Gastrocnemius medialis (tissue), 4 donors: ENCODE measurements around the gene SPIRE1. TPM values are rescaled to one million over a fixed set of nuclear protein-coding genes. Genes with fewer than 3 reads are reported as not detected.
"Not testable (repeated sequence)": the region's sequence is repeated elsewhere in the genome, so short reads cannot be mapped to it uniquely, and the experiment has no call there.

Experiments used
- ATAC-seq, 2 donors: fragments of 150-250 bp; one replicate each; pipeline ENCODE4 v1.9.1; 2016
- DNase-seq, 2 donors: peaks; one replicate each; pipeline ENCODE4 v3.0.0-alpha.2; 2019
- H3K27ac ChIP-seq, 4 donors: fragments of 200-600 bp; sonication (generic); 1 replicate in 1 of 4; 2 replicates in 3 of 4; pipeline ENCODE4 v1.5.1; 2016 to 2018; ENCODE audit warnings: mild to moderate bottlenecking in 2 of 4, moderate library complexity in 1 of 4
- H3K27me3 ChIP-seq, 3 donors: fragments of 200-600 bp; sonication (generic) in 2 of 3; 1 replicate in 1 of 3; 2 replicates in 2 of 3; pipeline versions ENCODE4 v1.5.1 to v1.6.0; 2016 to 2019; ENCODE audit warnings: mild to moderate bottlenecking in 1 of 3, moderate library complexity in 1 of 3
- H3K36me3 ChIP-seq, 2 donors: fragments of 200-600 bp; sonication (generic) in 1 of 2; one replicate each; pipeline ENCODE4 v1.5.1; 2017 to 2018
- H3K4me1 ChIP-seq, 2 donors: fragments of 200-600 bp; sonication (generic) in 1 of 2; one replicate each; pipeline ENCODE4 v1.5.1; 2016 to 2017; ENCODE audit warnings: mild to moderate bottlenecking in 2 of 2
- H3K4me3 ChIP-seq, 4 donors: fragments of 200-600 bp; sonication (generic) in 3 of 4; 1 replicate in 1 of 4; 2 replicates in 3 of 4; pipeline ENCODE4 v1.5.1; 2016 to 2019; ENCODE audit warnings: mild to moderate bottlenecking in 2 of 4
- H3K9me3 ChIP-seq, 3 donors: fragments of 200-600 bp; sonication (generic) in 2 of 3; 1 replicate in 1 of 3; 2 replicates in 2 of 3; pipeline ENCODE4 v1.5.1; 2016 to 2019
- POLR2A ChIP-seq, 2 donors: fragments of 450-650 bp; IDR thresholded peaks; one replicate each; pipeline ENCODE4 v1.6.1; 2017; ENCODE audit warnings: antibody characterized with exemption in 2 of 2, mild to moderate bottlenecking in 2 of 2, moderate library complexity in 2 of 2
- in situ Hi-C, 4 donors: fragments of 200-750 bp; cut with MboI; loops; one replicate each; pipeline versions ENCODE4 v1.15.0 to v1.8.0; 2017; ENCODE audit warnings: low sequenced_read_pairs in 4 of 4
- intact Hi-C: fragments of 100-400 bp; cut with DNase I; formaldehyde crosslinking; loops from one replicate; pipeline ENCODE4 v1.15.1; 2023; ENCODE audit warnings: low total_unique reads
- total RNA-seq, 4 donors: library from RNA; depleted of rRNA; stranded (reverse); fragments of >200 nt; gene quantifications; one replicate each; pipeline versions ENCODE4 v1.1.0 to v1.2.3, GENCODE V29; 2016
- TF ChIP-seq, protein P1 (sequence below), 5 experiments: fragments of 450-650 bp in 3 of 5; fragments of 200-600 bp in 2 of 5; sonication (generic) in 2 of 5; IDR thresholded peaks in 4 of 5; conservative IDR thresholded peaks in 1 of 5; 1 replicate in 4 of 5; 2 replicates in 1 of 5; pipeline ENCODE4 v1.5.1; 2016 to 2019; ENCODE audit warnings: antibody characterized with exemption in 5 of 5, mild to moderate bottlenecking in 3 of 5, moderate library complexity in 3 of 5

The SPIRE1 gene
- total RNA-seq, 4 donors from 2014 or later = 48.3 to 82.7 (median 55.1) TPM

- Histone ChIP-seq H3K9me3 (no peaks in the 10 kb centered on the region), H3K27me3 (no peaks in the 10 kb centered on the region), H3K4me1 (peaks cover 15 to 30% of the 10 kb centered on the region in 2 donors), H3K4me3 (no peak overlapping the region), H3K27ac (peak overlapping the region in 1 of 4 donors; percentile 70), H3K36me3 (no peaks in the 10 kb centered on the region)
- no peak for ATAC-seq
- no peak for DNase-seq
- no peak for TF ChIP-seq POLR2A (IDR thresholded peaks at IDR 0.05)
- TF ChIP-seq, protein P1, sequence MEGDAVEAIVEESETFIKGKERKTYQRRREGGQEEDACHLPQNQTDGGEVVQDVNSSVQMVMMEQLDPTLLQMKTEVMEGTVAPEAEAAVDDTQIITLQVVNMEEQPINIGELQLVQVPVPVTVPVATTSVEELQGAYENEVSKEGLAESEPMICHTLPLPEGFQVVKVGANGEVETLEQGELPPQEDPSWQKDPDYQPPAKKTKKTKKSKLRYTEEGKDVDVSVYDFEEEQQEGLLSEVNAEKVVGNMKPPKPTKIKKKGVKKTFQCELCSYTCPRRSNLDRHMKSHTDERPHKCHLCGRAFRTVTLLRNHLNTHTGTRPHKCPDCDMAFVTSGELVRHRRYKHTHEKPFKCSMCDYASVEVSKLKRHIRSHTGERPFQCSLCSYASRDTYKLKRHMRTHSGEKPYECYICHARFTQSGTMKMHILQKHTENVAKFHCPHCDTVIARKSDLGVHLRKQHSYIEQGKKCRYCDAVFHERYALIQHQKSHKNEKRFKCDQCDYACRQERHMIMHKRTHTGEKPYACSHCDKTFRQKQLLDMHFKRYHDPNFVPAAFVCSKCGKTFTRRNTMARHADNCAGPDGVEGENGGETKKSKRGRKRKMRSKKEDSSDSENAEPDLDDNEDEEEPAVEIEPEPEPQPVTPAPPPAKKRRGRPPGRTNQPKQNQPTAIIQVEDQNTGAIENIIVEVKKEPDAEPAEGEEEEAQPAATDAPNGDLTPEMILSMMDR (IDR thresholded peaks at IDR 0.05 in 4 of 5, conservative IDR thresholded peaks at IDR 0.05 in 1 of 5) = no peak
- in situ Hi-C loops = loop anchor here in 1 of 4 donors (10.0 kb wide), 1 partner anchor 90 kb away; no protein-coding TSS in a partner anchor
- intact Hi-C loops = loop anchor here (5.0 to 10.0 kb wide), 2 partner anchors 92 to 180 kb away; partner anchors contain the start of gene AFG3L2
Observed at GRCh38 chr18:12554796-12555388, 103.0 kb downstream of the SPIRE1 start.

- intact Hi-C loops = loop anchor here (5.0 to 10.0 kb wide), 2 partner anchors 94 to 178 kb away; partner anchors contain the start of gene AFG3L2
- Histone ChIP-seq H3K27me3 (no peaks in the 10 kb centered on the region), H3K4me3 (no peak overlapping the region), H3K27ac (peak overlapping the region; percentile 61 to 88 (median 78)), H3K9me3 (no peaks in the 10 kb centered on the region), H3K36me3 (no peaks in the 10 kb centered on the region), H3K4me1 (peaks cover 15 to 30% of the 10 kb centered on the region in 2 donors)
- DNase-seq = peak; percentile 18 to 48
- TF ChIP-seq, protein P1 (IDR thresholded peaks at IDR 0.05 in 4 of 5, conservative IDR thresholded peaks at IDR 0.05 in 1 of 5) = no peak
- no peak for TF ChIP-seq POLR2A (IDR thresholded peaks at IDR 0.05)
- in situ Hi-C loops = loop anchor here in 1 of 4 donors (10.0 kb wide), 1 partner anchor 92 kb away; no protein-coding TSS in a partner anchor
- ATAC-seq = peak; percentile 39 to 72
Observed at GRCh38 chr18:12552879-12553242, 105.0 kb downstream of the SPIRE1 start.

DNA sequence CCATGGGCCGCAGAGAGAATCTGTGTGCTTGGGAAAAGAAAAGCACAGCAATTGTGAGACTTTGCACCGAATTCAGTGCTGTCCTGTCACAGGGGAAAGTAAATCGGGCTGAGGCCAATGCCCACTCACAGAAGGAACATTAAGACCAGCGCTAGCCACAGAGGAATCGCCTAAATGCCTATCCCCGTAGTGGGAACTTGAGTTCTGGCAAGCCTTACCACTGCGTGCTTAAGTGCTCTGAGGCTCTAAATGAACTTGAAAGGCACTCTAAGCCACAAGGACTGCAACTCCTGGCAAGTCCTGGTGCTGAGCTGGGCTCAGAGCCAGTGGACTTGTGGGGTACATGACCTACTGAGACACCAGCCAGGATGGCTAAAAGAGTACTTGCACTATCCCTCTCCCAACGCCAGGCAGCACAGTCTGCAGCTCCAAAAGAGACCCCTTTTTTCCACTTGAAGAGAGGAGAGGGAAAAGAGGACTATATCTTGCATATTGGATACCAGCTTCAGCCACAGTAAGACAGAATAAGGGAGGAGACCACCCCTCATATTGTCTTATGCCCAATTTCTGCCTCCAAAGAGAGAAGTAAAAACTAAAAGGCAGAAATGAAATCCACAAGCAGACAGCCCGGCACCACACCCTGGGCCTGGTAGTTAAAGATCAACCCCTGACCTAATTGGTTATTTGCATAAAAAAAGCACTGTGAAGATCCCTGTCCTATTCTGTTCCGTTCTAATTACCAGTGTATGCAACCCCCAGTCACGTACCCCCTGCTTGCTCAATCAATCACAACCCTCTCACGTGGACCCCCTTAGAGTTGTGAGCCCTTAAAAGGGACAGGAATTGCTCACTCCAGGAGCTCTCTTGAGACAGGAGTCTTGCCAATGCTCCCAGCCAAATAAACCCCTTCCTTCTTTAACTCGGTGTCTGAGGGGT lies 105.7 kb downstream of the SPIRE1 start:
- DNase-seq (peak; percentile 79 to 98), ATAC-seq (peak; percentile 82 to 87)
- Histone ChIP-seq H3K4me1 (peaks cover 15 to 30% of the 10 kb centered on the region in 2 donors), H3K27ac (peak overlapping the region; percentile 61 to 88 (median 78)), H3K4me3 (peak overlapping the region in 2 of 4 donors; percentile 31 to 37)
- not testable (repeated sequence) for H3K36me3 ChIP-seq, H3K9me3 ChIP-seq, H3K27me3 ChIP-seq
- TF ChIP-seq, protein P1 (IDR thresholded peaks at IDR 0.05 in 4 of 5, conservative IDR thresholded peaks at IDR 0.05 in 1 of 5) = peak in 3 of 5 experiments; percentile 29 to 65 (median 31)
- intact Hi-C loops (loop anchor here (5.0 to 10.0 kb wide), 2 partner anchors 95 to 177 kb away; partner anchors contain the start of gene AFG3L2), in situ Hi-C loops (loop anchor here in 1 of 4 donors (10.0 kb wide), 1 partner anchor 93 kb away; no protein-coding TSS in a partner anchor)

GRCh38 chr18:12551466-12551865 lies 106.4 kb downstream of the SPIRE1 start:
- not testable (repeated sequence) for H3K36me3 ChIP-seq, H3K27me3 ChIP-seq, H3K9me3 ChIP-seq
- intact Hi-C loops (loop anchor here (5.0 to 10.0 kb wide), 2 partner anchors 96 to 177 kb away; partner anchors contain the start of gene AFG3L2), in situ Hi-C loops (loop anchor here in 1 of 4 donors (10.0 kb wide), 1 partner anchor 93 kb away; no protein-coding TSS in a partner anchor)
- H3K4me3 ChIP-seq = peak overlapping the region in 2 of 4 donors; percentile 31 to 37
- peaks cover 15 to 30% of the 10 kb centered on the region in 2 donors for H3K4me1 ChIP-seq
- peak; percentile 30 to 39 for ATAC-seq
- DNase-seq = peak in 1 of 2 donors; percentile 67
- peak overlapping the region; percentile 61 to 88 (median 78) for H3K27ac ChIP-seq
